GM18505 (cell line): ENCODE data around the gene PRR36.

ENCODE experiments used
- ATAC-seq: cut with Tn5 transposase; IDR thresholded peaks from one replicate; pipeline ENCODE4 v1.9.1; 2021; ENCODE audit not compliant: unreplicated experiment
- POLR2A ChIP-seq: IDR thresholded peaks from 4 replicates; pipeline ENCODE4 v1.6.1; 2011; ENCODE audit warnings: borderline replicate concordance; ENCODE audit not compliant: insufficient read depth, insufficient read length; ENCODE audit errors: extremely low read depth

Gene PRR36

DNA sequence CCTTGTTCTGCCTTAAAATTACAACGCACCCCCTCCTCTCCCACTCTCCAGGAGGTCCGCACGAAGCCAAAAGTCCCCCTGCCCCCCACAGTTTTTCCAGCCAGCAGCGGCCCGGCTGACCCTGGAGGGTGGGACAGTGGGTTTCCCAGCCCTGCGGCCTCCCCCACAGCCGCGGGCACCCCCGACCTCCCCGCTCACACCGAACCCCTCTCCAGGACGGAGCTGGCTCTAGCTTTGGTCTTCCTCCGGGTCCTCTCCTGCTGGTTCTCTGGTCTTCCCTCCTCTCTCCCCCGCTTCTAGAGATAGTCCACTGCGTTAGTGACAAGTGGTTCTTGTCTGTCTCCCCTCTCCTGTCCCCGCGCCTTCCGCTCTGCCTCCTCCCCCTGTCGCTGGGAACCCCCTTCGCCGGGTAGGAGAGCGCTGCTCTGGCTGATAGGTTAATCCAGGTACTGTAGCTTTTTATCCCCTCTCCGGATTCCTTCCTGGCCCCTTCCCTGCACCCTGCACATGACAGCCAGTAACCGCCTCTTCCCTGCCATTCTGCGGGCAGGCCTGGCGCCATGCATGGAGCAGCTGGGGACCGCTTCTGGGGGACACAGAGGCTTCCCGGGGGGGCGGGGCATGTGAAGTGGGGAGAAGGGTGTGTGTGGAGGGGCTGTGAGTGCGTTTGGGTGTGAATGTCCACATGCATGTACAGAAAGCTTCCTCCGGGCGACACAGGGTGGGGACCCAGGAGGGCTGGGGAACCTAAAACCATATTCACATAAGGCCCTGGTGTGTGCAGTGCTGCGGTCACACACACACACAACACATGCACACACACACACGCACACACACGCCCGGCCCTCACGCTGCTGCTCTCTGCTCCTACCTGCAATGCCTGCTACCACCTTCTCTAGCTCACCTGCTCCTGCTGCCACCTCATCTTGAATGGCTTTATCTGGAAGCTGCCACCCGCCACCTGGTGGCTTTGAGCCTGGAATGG lies 17.2 kb downstream of the PRR36 start:
- no peak for TF ChIP-seq POLR2A
- ATAC-seq: no peak

DNA sequence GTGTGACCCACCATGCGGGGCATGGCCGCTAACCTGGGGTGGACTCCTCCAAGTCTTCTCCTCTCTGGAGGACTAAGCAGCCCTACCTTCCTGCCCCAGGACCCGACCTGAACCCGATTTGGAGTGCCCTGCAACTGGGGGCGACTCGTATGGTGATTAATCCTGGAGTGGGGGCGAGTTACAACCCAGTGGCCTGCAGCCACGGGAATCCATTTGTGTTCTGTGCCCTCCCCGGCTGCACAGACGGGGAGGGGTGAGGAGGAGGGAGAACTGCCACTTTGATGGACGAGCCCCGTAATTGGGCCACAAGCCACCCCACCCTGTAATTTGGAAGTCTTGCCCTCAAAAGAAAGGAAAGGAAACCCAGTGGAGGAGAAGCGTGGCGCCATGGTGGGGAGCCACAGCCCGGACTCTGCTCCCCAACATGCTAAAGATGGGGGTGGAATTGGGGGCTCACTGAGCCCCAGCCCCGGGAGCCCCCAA lies 18.0 kb downstream of the PRR36 start:
- ATAC-seq: no peak
- no peak for TF ChIP-seq POLR2A

DNA sequence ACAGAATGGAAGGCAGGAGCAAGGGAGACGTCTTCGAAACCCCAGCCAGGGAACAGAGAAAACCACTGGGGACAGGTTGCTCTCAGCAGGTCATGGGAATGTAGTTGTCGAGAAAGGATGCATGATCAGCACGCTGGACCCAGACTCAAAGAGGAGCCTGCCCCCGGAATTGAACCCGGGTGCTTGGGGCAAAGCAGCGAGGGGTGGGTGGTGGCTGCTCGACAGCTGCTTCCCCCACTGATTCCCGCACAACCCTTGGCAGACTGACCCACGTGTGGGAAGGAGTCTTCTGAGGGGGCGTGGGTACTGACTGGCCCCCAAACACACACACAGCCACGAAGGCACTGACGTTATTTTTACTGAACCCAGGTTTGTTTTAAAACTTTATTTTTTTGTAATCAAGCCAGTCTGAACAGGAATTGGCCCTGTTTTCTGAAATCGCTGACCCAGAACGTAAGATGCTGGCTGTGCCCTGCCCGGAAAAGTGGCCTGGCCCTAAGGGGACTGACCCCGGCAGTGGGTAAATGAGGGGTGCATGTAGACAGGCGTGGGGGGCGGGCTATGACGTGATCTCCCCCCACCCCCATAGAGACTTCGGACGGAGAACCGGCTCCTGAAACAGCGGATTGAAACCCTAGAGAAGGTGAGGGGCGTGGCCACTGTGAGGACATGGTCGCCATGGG lies 18.6 kb downstream of the PRR36 start:
- no peak for TF ChIP-seq POLR2A
- no peak for ATAC-seq

DNA sequence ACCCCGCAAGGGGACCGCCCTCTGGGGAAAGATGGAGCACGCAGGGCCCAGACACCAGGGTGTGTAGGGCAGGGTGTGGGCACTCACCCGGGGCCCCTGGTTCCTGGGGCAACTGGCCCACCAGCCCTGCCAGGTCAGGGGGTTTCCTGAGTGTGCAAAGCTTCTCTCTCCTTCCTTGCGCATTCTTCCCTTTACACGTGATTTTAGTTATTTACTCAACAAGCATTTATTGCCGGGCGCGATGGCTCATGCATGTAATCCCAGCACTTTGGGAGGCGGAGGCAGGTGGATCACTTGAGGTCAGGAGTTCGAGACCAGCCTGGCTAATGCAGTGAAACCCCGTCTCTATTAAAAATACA lies 20.4 kb downstream of the PRR36 start:
- ATAC-seq: peak; percentile 13
- no peak for TF ChIP-seq POLR2A

DNA sequence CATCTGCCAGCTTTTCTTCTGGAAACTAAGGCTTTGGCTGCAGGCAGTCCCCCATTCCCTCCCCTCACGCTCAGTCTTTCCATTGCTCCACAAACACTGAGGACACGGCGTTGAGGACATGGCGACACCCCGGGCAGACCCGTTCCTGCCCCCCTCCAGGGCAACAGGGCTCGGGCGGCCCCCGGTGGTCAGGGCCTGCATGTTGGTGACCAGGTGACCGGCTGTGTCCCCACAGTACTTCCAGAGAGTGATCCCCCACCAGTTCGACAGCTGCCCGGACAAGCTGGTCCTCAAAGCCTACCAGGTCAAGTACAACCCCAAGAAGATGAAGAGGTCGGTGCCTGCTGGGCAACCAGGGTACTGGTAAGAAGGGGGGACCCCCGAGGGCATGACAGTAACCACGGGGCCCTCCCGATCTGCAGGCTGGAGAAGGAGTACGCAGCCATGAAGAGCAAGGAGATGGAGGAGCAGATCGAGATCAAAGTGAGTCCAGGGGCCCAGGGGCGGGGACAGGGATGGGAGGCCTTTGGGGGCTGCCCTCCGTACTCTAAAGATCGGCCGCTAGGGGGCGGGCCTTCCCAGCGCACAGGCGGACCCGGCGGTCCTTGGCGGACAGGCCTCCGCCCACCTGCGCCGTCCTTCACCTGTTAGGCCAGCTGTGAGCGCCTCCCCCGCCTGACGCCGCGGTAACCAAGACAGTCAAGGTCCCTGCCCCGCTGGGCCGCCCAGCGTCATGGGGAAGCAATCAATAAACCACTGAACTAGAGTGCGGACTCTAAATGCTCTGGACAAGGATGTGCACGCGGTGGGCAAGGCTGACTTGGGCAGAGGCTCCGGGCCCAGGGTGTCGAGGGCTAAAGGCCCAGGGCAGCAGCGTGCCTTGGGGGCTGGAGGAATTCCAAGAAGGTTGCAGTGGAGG lies 21.1 kb downstream of the PRR36 start:
- no peak for TF ChIP-seq POLR2A
- peak; percentile 59 for ATAC-seq

DNA sequence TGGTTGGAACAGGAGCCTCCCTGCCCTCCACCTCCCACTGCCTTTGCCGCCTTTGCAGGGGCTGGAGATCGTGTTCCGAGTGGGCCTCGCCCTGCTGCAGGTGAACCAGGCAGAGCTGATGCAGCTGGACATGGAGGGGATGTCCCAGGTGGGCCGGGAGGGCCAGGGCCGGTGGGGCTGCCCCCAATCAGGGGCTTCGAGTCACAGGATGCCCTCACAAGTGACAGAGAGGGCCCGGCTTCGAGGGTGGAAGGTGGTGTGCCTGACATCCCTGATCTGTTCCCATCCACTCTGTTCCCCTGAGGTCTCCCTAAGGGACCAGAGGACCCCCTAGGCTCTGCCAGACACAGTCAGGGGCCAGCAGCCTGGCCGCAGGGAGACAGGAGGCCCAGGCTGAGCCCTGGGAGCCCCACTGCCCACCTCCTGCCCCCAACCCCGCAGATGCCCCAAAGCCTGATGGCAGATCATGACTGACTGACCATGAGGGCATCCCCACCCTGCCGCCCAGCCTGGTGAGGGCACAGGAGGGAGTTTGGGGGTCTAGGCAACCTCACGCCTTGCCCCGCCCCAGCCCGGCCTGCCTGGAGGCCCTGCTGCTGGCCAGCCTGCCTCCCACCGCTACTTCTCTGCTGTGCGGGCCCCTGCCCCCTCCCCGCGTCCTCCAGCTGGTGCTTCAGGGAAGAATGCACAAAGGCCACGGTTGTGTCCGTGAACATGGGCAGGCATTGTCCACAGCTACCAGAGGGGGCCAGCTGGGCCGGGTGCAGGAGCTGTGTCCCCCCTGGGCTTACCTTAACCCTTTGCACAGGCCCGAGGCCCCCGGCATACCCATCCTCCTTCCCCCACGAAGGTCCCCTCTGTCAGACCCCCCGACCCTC lies 22.3 kb downstream of the PRR36 start:
- TF ChIP-seq POLR2A: no peak
- no peak for ATAC-seq

DNA sequence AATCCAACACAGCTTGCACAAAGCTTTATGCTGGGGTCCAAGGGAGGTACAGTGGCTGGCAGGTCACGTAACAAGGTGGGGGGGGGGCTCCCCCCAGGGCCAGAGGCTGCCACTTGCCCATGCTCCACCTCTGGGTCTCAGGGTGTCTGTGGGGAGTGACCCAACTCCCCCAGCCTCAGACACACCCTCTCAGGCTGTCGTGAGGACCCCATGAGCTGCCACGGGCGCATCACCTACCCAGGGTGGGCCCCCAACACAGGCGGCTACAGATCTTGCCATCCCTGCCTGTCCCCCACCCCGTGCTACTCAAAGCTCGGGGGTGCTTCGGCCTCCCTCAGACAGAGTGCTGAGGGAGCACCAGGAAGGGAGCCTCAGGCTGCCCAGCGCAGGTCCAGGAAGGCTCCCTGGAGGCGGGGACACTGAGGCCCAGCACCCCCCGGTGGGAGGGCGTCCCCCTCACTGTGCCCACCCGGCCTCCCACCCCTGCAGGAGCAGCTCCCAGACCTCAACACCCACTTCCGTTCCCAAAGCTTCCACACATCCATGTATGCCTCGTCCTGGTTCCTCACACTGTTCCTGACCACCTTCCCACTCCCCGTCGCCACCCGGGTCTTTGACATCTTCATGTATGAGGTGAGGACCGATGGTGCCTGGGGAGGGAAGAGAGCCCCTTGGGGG lies 23.1 kb downstream of the PRR36 start:
- ATAC-seq: no peak
- TF ChIP-seq POLR2A: no peak

DNA sequence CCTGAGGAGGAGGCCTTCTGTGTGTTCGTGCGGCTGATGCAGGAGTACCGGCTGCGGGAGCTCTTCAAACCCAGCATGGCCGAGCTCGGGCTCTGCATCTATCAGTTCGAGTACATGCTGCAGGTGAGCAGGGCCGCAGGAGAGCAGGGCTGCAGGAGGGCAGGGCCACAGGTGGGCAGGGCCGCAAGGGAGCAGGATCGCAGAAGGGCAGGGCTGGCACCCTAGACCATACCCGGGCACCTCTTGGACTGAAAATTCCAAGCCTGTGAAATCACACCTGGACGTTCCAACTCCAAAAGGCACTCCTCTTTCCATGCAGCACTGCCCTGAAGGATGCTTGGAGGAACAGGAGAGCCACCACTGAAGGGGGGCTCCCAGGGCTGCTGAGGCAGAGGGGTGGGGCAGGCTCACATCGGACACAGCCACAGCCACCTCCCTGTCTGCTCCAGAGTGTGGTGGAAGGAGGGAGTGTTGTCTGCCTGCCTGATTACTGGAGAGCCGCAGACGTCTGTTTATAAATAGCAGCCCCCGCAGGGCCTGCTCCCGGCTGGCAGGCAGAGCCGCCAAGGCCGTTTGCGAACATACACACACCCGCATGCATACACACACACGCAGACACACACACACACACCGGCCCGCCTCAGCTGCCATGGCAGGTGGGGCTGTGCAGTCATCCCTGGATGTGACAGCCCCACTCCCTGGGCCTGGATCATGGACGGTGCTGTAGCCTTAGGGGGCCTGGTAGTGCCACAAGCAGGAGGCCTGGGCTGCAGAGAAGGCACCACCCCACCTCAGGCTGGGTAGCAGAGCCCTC lies 24.0 kb downstream of the PRR36 start:
- TF ChIP-seq POLR2A: no peak
- ATAC-seq: no peak

DNA sequence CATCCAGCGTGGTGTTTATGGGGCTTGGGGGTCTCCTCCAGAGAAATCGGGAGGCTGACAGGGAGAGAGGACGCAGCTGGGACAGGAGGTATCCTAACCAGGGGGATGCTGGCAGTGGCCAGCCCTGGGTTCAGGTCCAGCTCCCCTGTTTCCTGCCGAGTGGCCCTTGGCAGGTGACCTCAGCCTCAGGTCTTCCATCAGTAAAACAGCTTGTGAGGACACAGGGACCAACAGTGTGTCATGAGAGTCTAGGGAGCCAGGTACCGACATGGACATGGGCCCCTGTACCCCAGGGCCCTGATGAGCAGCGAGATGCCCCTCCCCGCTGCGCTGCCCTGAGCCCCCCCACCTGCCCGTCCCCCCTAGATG lies 24.6 kb downstream of the PRR36 start:
- TF ChIP-seq POLR2A: no peak
- no peak for ATAC-seq

DNA sequence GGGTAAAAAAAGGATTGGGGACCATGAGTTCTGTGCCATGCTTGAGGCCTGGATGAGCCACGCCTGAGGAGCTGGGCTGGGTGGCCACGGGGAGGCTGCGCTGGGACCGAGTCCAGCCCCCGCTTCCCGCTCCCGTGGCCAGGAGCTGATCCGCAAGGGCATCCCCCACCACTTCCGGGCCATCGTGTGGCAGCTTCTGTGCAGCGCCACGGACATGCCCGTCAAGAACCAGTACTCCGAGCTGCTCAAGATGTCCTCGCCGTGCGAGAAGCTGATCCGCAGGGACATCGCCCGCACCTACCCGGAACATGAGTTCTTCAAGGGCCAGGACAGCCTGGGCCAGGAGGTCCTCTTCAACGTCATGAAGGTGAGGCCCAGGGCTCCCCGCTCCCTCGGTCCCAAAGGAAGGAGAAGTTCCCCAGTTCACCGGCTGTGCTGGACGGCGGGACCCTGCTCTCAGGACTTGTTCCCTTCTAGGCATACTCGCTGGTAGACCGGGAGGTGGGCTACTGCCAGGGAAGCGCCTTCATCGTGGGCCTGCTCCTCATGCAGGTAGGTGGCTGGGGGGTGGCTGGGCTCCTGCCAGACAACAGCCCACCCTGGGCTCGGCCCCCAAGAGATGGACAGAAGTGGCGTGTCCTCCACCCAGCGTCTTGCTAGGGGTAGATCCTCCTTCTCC lies 25.3 kb downstream of the PRR36 start:
- no peak for ATAC-seq
- no peak for TF ChIP-seq POLR2A

DNA sequence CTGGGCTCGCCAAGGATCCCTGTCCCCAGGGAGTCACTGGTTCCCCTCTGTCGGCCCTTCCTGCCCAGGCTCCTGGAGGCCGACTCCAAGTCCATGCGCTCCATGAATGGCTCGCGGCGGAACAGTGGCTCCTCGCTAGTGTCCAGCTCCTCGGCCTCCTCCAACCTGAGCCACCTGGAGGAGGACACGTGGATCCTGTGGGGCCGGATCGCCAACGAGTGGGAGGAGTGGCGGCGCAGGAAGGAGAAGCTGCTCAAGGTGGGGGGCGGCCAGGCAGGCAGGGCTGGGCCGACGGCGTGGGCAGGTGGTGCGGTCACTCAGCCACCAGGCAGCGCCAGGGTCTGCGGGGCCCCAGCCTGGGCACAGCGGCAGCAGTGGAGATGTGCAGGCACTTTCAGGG lies 26.5 kb downstream of the PRR36 start:
- no peak for TF ChIP-seq POLR2A

DNA sequence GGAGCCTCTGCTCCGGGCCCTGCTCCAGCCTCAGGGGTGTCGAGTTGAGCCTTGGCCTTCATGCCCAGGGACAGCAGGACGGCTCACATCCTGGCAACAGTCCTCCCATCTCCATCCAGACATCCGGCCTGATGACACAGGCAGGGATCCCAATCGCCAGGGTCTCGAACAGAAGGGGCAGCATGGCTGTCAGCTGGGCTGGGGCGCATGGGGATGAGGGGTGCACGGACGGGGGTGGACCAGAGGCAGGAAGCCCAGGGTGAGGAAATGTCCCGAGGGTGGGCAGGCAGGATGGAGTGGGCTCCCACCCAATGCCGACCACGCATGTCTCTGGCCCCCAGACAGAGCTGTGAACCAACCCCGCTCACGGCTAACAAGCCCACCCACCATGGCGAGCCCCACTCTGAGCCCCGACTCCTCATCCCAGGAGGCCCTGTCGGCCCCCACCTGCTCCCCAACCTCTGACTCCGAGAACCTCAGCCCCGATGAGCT lies 28.0 kb downstream of the PRR36 start:
- TF ChIP-seq POLR2A: no peak
- ATAC-seq: no peak

More for the DNA sequence above, 26.5 kb downstream of the PRR36 start:
- ATAC-seq: no peak
